Measurements from ENCODE around the gene WWOX. TPM values are rescaled to one million over a fixed set of nuclear protein-coding genes. Genes with fewer than 3 reads are reported as not detected.

WWOX gene
- total RNA-seq, 5 donors from 2014 or later (not counting 1 experiment from before 2014, with no cell fraction given) = 21.2 to 26.0 (median 22.6) TPM

- Histone ChIP-seq H3K27ac (ENCODE audit: low read length) (no peak overlapping the region), H3K4me1 (ENCODE audit: control insufficient read depth in 1 of 2, extremely low read depth in 1 of 2, insufficient read depth in 2 of 2, low read length in 2 of 2) (no peaks in the 10 kb centered on the region), H3K4me3 (ENCODE audit: control insufficient read depth in 1 of 2, extremely low read depth in 1 of 2, low read length in 1 of 2) (no peak overlapping the region), H3K9me3 (no peaks in the 10 kb centered on the region), H3K27me3 (replicated peaks in 1 of 2; ENCODE audit: control insufficient read depth in 2 of 2, extremely low read depth in 1 of 2, insufficient read depth in 2 of 2, low read length in 1 of 2) (no peaks in the 10 kb centered on the region), H3K36me3 (ENCODE audit: control insufficient read depth in 2 of 2, extremely low read depth in 1 of 2, insufficient read depth in 1 of 2, low read length in 1 of 2) (no peaks in the 10 kb centered on the region)
- Mint-ChIP-seq H3K27ac (no peak overlapping the region), H3K4me3 (no peak overlapping the region), H3K27me3 (no peaks in the 10 kb centered on the region), H3K9me3 (no peaks in the 10 kb centered on the region), H3K36me3 (peaks cover 6% of the 10 kb centered on the region), H3K4me1 (no peaks in the 10 kb centered on the region)
- DNase-seq (no peak), ATAC-seq (replicated peaks in 1 of 4) (no peak)
- ChIA-PET POLR2A (no interaction called here), CTCF (no interaction called here)
- 92% methylated on average over 5 of the region's 6 CpGs for WGBS (ENCODE audit: insufficient coverage)
These were observed 186.0 kb downstream of the WWOX start for GRCh38 chr16:78285437-78285922.

GRCh38 chr16:78286065-78286464, 186.6 kb downstream of the WWOX start:
- Mint-ChIP-seq H3K4me1 (no peaks in the 10 kb centered on the region), H3K27ac (no peak overlapping the region), H3K36me3 (peaks cover 3% of the 10 kb centered on the region), H3K4me3 (no peak overlapping the region), H3K27me3 (no peaks in the 10 kb centered on the region), H3K9me3 (no peaks in the 10 kb centered on the region)
- no peaks in the 10 kb centered on the region for H3K36me3 ChIP-seq (ENCODE audit: control insufficient read depth in 2 of 2, extremely low read depth in 1 of 2, insufficient read depth in 1 of 2, low read length in 1 of 2)
- no peak for ATAC-seq (replicated peaks in 1 of 4)
- no peak overlapping the region for H3K27ac ChIP-seq (ENCODE audit: low read length)
- 100% methylated on average over 1 of the region's 4 CpGs for WGBS (ENCODE audit: insufficient coverage)
- H3K9me3 ChIP-seq = no peaks in the 10 kb centered on the region
- ChIA-PET POLR2A (no interaction called here), CTCF (no interaction called here)
- no peak overlapping the region for H3K4me3 ChIP-seq (ENCODE audit: control insufficient read depth in 1 of 2, extremely low read depth in 1 of 2, low read length in 1 of 2)
- no peaks in the 10 kb centered on the region for H3K27me3 ChIP-seq (replicated peaks in 1 of 2; ENCODE audit: control insufficient read depth in 2 of 2, extremely low read depth in 1 of 2, insufficient read depth in 2 of 2, low read length in 1 of 2)
- DNase-seq = no peak
- no peaks in the 10 kb centered on the region for H3K4me1 ChIP-seq (ENCODE audit: control insufficient read depth in 1 of 2, extremely low read depth in 1 of 2, insufficient read depth in 2 of 2, low read length in 2 of 2)

GRCh38 chr16:78288888-78289287, 189.4 kb downstream of the WWOX start:
- Histone ChIP-seq H3K36me3 (ENCODE audit: control insufficient read depth in 2 of 2, extremely low read depth in 1 of 2, insufficient read depth in 1 of 2, low read length in 1 of 2) (no peaks in the 10 kb centered on the region), H3K9me3 (no peaks in the 10 kb centered on the region), H3K4me1 (ENCODE audit: control insufficient read depth in 1 of 2, extremely low read depth in 1 of 2, insufficient read depth in 2 of 2, low read length in 2 of 2) (no peaks in the 10 kb centered on the region), H3K4me3 (ENCODE audit: control insufficient read depth in 1 of 2, extremely low read depth in 1 of 2, low read length in 1 of 2) (no peak overlapping the region), H3K27me3 (replicated peaks in 1 of 2; ENCODE audit: control insufficient read depth in 2 of 2, extremely low read depth in 1 of 2, insufficient read depth in 2 of 2, low read length in 1 of 2) (no peaks in the 10 kb centered on the region), H3K27ac (ENCODE audit: low read length) (no peak overlapping the region)
- Mint-ChIP-seq H3K9me3 (no peaks in the 10 kb centered on the region), H3K27me3 (no peaks in the 10 kb centered on the region), H3K27ac (no peak overlapping the region), H3K4me3 (no peak overlapping the region), H3K36me3 (no peaks in the 10 kb centered on the region), H3K4me1 (no peaks in the 10 kb centered on the region)
- POLR2A ChIA-PET = no interaction called here
- CTCF ChIA-PET = no interaction called here
- WGBS (ENCODE audit: insufficient coverage) = 100% methylated on average over 5 of the region's 9 CpGs
- DNase-seq (no peak), ATAC-seq (replicated peaks in 1 of 4) (no peak)

GRCh38 chr16:78289373-78289772, 189.9 kb downstream of the WWOX start:
- ATAC-seq (replicated peaks in 1 of 4) (no peak), DNase-seq (no peak)
- POLR2A ChIA-PET = no interaction called here
- no peaks in the 10 kb centered on the region for H3K9me3 ChIP-seq
- Mint-ChIP-seq H3K27me3 (no peaks in the 10 kb centered on the region), H3K36me3 (peaks cover 4% of the 10 kb centered on the region), H3K4me1 (no peaks in the 10 kb centered on the region), H3K4me3 (no peak overlapping the region), H3K9me3 (no peaks in the 10 kb centered on the region), H3K27ac (no peak overlapping the region)
- CTCF ChIA-PET = no interaction called here
- H3K4me3 ChIP-seq (ENCODE audit: control insufficient read depth in 1 of 2, extremely low read depth in 1 of 2, low read length in 1 of 2) = no peak overlapping the region
- WGBS (ENCODE audit: insufficient coverage) = no CpG with 5 or more reads among the region's 3 CpGs
- H3K4me1 ChIP-seq (ENCODE audit: control insufficient read depth in 1 of 2, extremely low read depth in 1 of 2, insufficient read depth in 2 of 2, low read length in 2 of 2) = no peaks in the 10 kb centered on the region
- no peak overlapping the region for H3K27ac ChIP-seq (ENCODE audit: low read length)
- H3K36me3 ChIP-seq (ENCODE audit: control insufficient read depth in 2 of 2, extremely low read depth in 1 of 2, insufficient read depth in 1 of 2, low read length in 1 of 2) = no peaks in the 10 kb centered on the region
- H3K27me3 ChIP-seq (replicated peaks in 1 of 2; ENCODE audit: control insufficient read depth in 2 of 2, extremely low read depth in 1 of 2, insufficient read depth in 2 of 2, low read length in 1 of 2) = no peaks in the 10 kb centered on the region

GRCh38 chr16:78289844-78290277, 190.4 kb downstream of the WWOX start:
- no peaks in the 10 kb centered on the region for H3K36me3 ChIP-seq (ENCODE audit: control insufficient read depth in 2 of 2, extremely low read depth in 1 of 2, insufficient read depth in 1 of 2, low read length in 1 of 2)
- Mint-ChIP-seq H3K9me3 (no peaks in the 10 kb centered on the region), H3K4me1 (no peaks in the 10 kb centered on the region), H3K27me3 (no peaks in the 10 kb centered on the region), H3K4me3 (no peak overlapping the region), H3K36me3 (peaks cover 7% of the 10 kb centered on the region), H3K27ac (no peak overlapping the region)
- H3K4me3 ChIP-seq (ENCODE audit: control insufficient read depth in 1 of 2, extremely low read depth in 1 of 2, low read length in 1 of 2) = no peak overlapping the region
- ATAC-seq (replicated peaks in 1 of 4) (no peak), DNase-seq (no peak)
- POLR2A ChIA-PET = no interaction called here
- H3K9me3 ChIP-seq = no peaks in the 10 kb centered on the region
- CTCF ChIA-PET = no interaction called here
- H3K4me1 ChIP-seq (ENCODE audit: control insufficient read depth in 1 of 2, extremely low read depth in 1 of 2, insufficient read depth in 2 of 2, low read length in 2 of 2) = no peaks in the 10 kb centered on the region
- H3K27me3 ChIP-seq (replicated peaks in 1 of 2; ENCODE audit: control insufficient read depth in 2 of 2, extremely low read depth in 1 of 2, insufficient read depth in 2 of 2, low read length in 1 of 2) = no peaks in the 10 kb centered on the region
- no peak overlapping the region for H3K27ac ChIP-seq (ENCODE audit: low read length)
- WGBS (ENCODE audit: insufficient coverage) = 100% methylated on average over 1 of the region's 7 CpGs

GRCh38 chr16:78290395-78290794, 190.9 kb downstream of the WWOX start:
- WGBS (ENCODE audit: insufficient coverage) = 100% methylated on average over 1 of the region's 6 CpGs
- Histone ChIP-seq H3K27me3 (replicated peaks in 1 of 2; ENCODE audit: control insufficient read depth in 2 of 2, extremely low read depth in 1 of 2, insufficient read depth in 2 of 2, low read length in 1 of 2) (no peaks in the 10 kb centered on the region), H3K9me3 (no peaks in the 10 kb centered on the region), H3K4me1 (ENCODE audit: control insufficient read depth in 1 of 2, extremely low read depth in 1 of 2, insufficient read depth in 2 of 2, low read length in 2 of 2) (no peaks in the 10 kb centered on the region), H3K4me3 (ENCODE audit: control insufficient read depth in 1 of 2, extremely low read depth in 1 of 2, low read length in 1 of 2) (no peak overlapping the region), H3K27ac (ENCODE audit: low read length) (no peak overlapping the region), H3K36me3 (ENCODE audit: control insufficient read depth in 2 of 2, extremely low read depth in 1 of 2, insufficient read depth in 1 of 2, low read length in 1 of 2) (no peaks in the 10 kb centered on the region)
- CTCF ChIA-PET = no interaction called here
- Mint-ChIP-seq H3K4me1 (no peaks in the 10 kb centered on the region), H3K36me3 (peaks cover 10% of the 10 kb centered on the region), H3K9me3 (peaks cover 0 to 4% (median 0%) of the 10 kb centered on the region in 3 donors), H3K27ac (no peak overlapping the region), H3K27me3 (no peaks in the 10 kb centered on the region), H3K4me3 (no peak overlapping the region)
- ATAC-seq (replicated peaks in 1 of 4) (no peak), DNase-seq (no peak)
- POLR2A ChIA-PET = no interaction called here
